Suprapubic skin (tissue), 4 donors: ENCODE results near the gene CC2D1A.

ENCODE experiments used
- EP300 ChIP-seq: sonication (generic); formaldehyde crosslinking; IDR thresholded peaks from one replicate; pipeline ENCODE4 v1.6.1; 2017; ENCODE audit warnings: antibody characterized with exemption
- POLR2A ChIP-seq, 2 donors: fragments of 450-650 bp; IDR thresholded peaks; one replicate each; pipeline ENCODE4 v1.6.1; 2017; ENCODE audit warnings: antibody characterized with exemption in 2 of 2, mild to moderate bottlenecking in 2 of 2, moderate library complexity in 2 of 2
- POLR2AphosphoS5 ChIP-seq, 3 donors: sonication (generic); formaldehyde crosslinking; IDR thresholded peaks; one replicate each; pipeline ENCODE4 v1.6.1; 2017; ENCODE audit warnings: antibody characterized with exemption in 3 of 3
- TF ChIP-seq, protein P1 (sequence below), 2 donors: fragments of 200-600 bp in 1 of 2; fragments of 450-650 bp in 1 of 2; sonication (generic) in 1 of 2; IDR thresholded peaks; one replicate each; pipeline ENCODE4 v1.5.1; 2016 to 2019; ENCODE audit warnings: antibody characterized with exemption in 2 of 2, mild to moderate bottlenecking in 1 of 2, moderate library complexity in 1 of 2

DNA sequence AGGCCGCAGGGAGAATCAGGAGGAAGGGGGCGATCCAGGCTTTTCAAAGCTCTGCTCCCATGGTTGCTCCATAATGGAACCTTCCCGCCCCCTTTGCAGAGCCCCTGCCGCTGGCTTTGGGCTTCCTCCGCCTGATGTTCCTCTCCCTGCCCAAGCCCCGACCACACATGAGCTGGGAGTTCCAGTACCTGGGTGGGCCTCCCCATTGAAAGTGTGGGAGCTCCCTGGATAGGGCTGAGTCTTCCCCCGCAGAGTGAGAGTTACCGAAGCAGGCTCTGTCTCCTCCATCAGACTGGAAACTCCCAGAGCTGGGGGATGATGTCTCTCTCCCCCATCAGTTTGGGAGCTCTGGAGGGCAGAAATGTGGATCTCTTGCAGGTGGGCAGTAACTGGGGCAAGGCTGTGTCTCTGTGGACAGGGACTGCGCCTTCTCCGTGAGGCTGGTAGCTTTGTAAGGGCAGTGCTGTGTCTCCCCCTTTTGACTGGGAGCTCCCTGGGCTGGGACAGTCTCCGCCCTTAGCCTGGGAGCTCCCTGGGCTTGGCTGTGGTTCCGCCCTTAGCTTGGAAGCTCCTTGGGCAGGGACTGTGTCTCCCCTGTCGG lies 47.0 kb downstream of the CC2D1A start:
- TF ChIP-seq, protein P1, sequence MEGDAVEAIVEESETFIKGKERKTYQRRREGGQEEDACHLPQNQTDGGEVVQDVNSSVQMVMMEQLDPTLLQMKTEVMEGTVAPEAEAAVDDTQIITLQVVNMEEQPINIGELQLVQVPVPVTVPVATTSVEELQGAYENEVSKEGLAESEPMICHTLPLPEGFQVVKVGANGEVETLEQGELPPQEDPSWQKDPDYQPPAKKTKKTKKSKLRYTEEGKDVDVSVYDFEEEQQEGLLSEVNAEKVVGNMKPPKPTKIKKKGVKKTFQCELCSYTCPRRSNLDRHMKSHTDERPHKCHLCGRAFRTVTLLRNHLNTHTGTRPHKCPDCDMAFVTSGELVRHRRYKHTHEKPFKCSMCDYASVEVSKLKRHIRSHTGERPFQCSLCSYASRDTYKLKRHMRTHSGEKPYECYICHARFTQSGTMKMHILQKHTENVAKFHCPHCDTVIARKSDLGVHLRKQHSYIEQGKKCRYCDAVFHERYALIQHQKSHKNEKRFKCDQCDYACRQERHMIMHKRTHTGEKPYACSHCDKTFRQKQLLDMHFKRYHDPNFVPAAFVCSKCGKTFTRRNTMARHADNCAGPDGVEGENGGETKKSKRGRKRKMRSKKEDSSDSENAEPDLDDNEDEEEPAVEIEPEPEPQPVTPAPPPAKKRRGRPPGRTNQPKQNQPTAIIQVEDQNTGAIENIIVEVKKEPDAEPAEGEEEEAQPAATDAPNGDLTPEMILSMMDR (IDR thresholded peaks at IDR 0.05) = no peak
- TF ChIP-seq POLR2A (IDR thresholded peaks at IDR 0.05) (no peak), EP300 (no peak), POLR2AphosphoS5 (IDR thresholded peaks at IDR 0.05) (no peak)
